Epithelial cell of esophagus (primary cell): ENCODE measurements around the gene BCL2L12.
A peak's percentile ranks its signal among the peaks of the same experiment; 100 is the strongest.

Experiments
- DNase-seq: peaks from one replicate; pipeline ENCODE4 v3.0.0; 2010; ENCODE audit warnings: low read depth
- H3K4me3 ChIP-seq: 2 replicates; pipeline ENCODE4 v1.5.1; 2011; ENCODE audit warnings: mild to moderate bottlenecking, low read length, control low read depth
- CTCF ChIP-seq: IDR thresholded peaks from 2 replicates; pipeline ENCODE4 v1.5.1; 2011; ENCODE audit warnings: low read depth, mild to moderate bottlenecking, low read length, control low read depth, inconsistent platforms; ENCODE audit not compliant: insufficient read depth; ENCODE audit errors: missing control alignments

Gene BCL2L12

DNA sequence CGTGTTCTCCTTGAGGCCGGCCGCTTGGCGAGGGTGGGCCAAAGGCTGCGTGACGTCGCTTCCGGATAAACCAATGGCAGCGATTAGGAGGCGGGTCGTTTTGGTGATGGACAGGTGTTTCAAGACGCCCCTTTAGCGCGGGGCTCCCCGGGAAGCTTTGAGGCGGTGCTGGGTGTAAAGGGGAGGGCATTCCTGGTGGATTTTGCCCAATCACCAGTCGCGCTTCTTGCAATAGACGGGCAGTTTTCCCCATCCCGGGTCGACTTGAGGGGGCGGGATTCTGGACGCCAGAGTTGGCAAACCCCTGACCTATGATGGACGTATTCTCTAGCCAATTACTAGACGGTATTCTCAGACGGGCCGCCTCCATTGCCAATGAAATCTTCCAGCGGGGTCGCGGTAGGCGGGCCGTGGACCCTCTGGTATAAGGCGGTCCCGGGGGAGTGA, 11.1 kb downstream of the BCL2L12 start:
- peak; percentile 100 for DNase-seq
- no peak for TF ChIP-seq CTCF
- H3K4me3 ChIP-seq: peak overlapping the region; percentile 95

- peak; percentile 45 for DNase-seq
- TF ChIP-seq CTCF: no peak
- peak within 1 kb of the TSS; percentile 95 for H3K4me3 ChIP-seq
Observed at GRCh38 chr19:49677231-49677900, 11.6 kb downstream of the BCL2L12 start, which contains the start of gene PRMT1. PRMT1 (plus strand) TSS chr19:49677271; CDS start chr19:49677281, 10 bp downstream.

GRCh38 chr19:49677901-49678674, 12.4 kb downstream of the BCL2L12 start:
- H3K4me3 ChIP-seq: peak overlapping the region; percentile 95
- DNase-seq: peak; percentile 75
- TF ChIP-seq CTCF: peak; percentile 58

DNA sequence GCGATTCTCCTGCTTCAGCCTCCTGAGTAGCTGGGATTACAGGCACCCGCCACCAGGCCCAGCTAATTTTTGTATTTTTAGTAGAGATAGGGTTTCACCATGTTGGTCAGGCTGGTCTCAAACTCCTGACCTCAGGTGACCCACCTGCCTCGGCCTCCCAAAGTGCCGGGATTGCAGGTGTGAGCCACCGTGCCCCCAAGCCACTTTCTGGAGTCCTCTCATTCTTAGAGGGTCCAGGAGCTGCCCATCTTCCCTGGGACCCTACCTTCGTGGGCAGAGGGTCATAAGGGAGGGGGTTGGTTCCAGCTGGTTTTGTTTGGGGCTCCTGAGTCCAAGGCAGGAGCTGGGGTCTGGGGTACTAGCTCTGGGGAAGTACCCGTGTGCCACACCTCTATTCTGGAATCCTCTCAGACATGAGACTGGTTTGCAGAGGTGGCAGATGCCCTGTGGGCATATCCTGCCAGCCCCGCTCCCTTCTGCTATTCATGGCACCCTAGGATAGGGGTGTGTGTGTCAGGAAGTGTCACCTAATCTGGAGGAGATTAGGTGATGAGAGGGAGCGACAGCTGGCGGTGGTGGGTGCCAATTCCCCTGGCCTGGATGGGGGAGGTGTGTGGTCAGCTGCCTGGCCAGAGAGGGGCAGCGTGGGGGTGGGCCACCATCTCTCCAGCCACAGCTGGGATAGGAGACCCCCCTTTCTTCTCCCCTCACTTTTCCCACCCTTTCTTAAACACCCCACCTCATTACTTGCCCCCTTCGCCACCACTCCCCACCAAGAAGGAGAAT, 13.4 kb downstream of the BCL2L12 start:
- H3K4me3 ChIP-seq: no peak overlapping the region
- no peak for TF ChIP-seq CTCF
- peak; percentile 32 for DNase-seq

GRCh38 chr19:49679771-49680413, 14.2 kb downstream of the BCL2L12 start:
- no peak for TF ChIP-seq CTCF
- DNase-seq: no peak
- H3K4me3 ChIP-seq: no peak overlapping the region
